GM19239 (cell line): ENCODE results near the gene NRG2.

Experiments
- DNase-seq: peaks from one replicate; pipeline ENCODE4 v3.0.0; 2011; ENCODE audit warnings: low spot score; ENCODE audit not compliant: insufficient read length
- FAIRE-seq: peaks from 2 replicates; lab custom pipeline; 2011; peaks lifted over from hg19 to GRCh38; lab: Jason Lieb, UNC

NRG2 gene

GRCh38 chr5:139829471-139829870, 213.6 kb downstream of the NRG2 start:
- no peak for FAIRE-seq

GRCh38 chr5:139828207-139828895, 214.7 kb downstream of the NRG2 start:
- DNase-seq = no peak
- FAIRE-seq = no peak

More at GRCh38 chr5:139829471-139829870, 213.6 kb downstream of the NRG2 start:
- no peak for DNase-seq

GRCh38 chr5:139825690-139826089, 217.4 kb downstream of the NRG2 start:
- DNase-seq (no peak), FAIRE-seq (no peak)

- no peak for FAIRE-seq
- no peak for DNase-seq
Measured at GRCh38 chr5:139823757-139824355, 219.2 kb downstream of the NRG2 start.

- no peak for FAIRE-seq
Measured at GRCh38 chr5:139822553-139823425, 220.3 kb downstream of the NRG2 start.

GRCh38 chr5:139821806-139822552, 221.1 kb downstream of the NRG2 start:
- no peak for FAIRE-seq
- no peak for DNase-seq

More at GRCh38 chr5:139822553-139823425, 220.3 kb downstream of the NRG2 start:
- no peak for DNase-seq

GRCh38 chr5:139820606-139821005, 222.5 kb downstream of the NRG2 start:
- DNase-seq (no peak), FAIRE-seq (no peak)

GRCh38 chr5:139820130-139820529, 223.0 kb downstream of the NRG2 start:
- DNase-seq (no peak), FAIRE-seq (no peak)

GRCh38 chr5:139817970-139818369, 225.1 kb downstream of the NRG2 start:
- no peak for FAIRE-seq
- no peak for DNase-seq

GRCh38 chr5:139817362-139817761, 225.7 kb downstream of the NRG2 start:
- no peak for FAIRE-seq
- DNase-seq = no peak

GRCh38 chr5:139816566-139816965, 226.5 kb downstream of the NRG2 start:
- DNase-seq = no peak
- FAIRE-seq = no peak

GRCh38 chr5:139814704-139815280, 228.3 kb downstream of the NRG2 start:
- DNase-seq = no peak
- no peak for FAIRE-seq

- FAIRE-seq = no peak
- DNase-seq = no peak
Measured at GRCh38 chr5:139814191-139814601, 228.9 kb downstream of the NRG2 start.

GRCh38 chr5:139812836-139813805, 230.0 kb downstream of the NRG2 start:
- FAIRE-seq = no peak
- DNase-seq = no peak

- DNase-seq (no peak), FAIRE-seq (no peak)
Measured at GRCh38 chr5:139812323-139812722, 230.8 kb downstream of the NRG2 start.

GRCh38 chr5:139811274-139811607, 231.9 kb downstream of the NRG2 start:
- FAIRE-seq = no peak

GRCh38 chr5:139810341-139811273, 232.5 kb downstream of the NRG2 start:
- FAIRE-seq (no peak), DNase-seq (no peak)

More at GRCh38 chr5:139811274-139811607, 231.9 kb downstream of the NRG2 start:
- DNase-seq = no peak

- no peak for FAIRE-seq
- no peak for DNase-seq
Measured at GRCh38 chr5:139809331-139809810, 233.7 kb downstream of the NRG2 start.
